GM12878 (cell line): ENCODE results near the gene STK10.

Experiments
- CHD4 ChIP-seq: fragments of 200-600 bp; sonication (generic); IDR thresholded peaks from 2 replicates; pipeline ENCODE4 v1.6.1; 2016; ENCODE audit warnings: mild to moderate bottlenecking
- CTCF ChIP-seq, 3 experiments: IDR thresholded peaks in 2 of 3; conservative IDR thresholded peaks in 1 of 3; 2 replicates each; pipeline ENCODE4 v1.5.1; 2011; ENCODE audit warnings: low read depth in 3 of 3, low read length in 3 of 3, mild to moderate bottlenecking in 3 of 3, control low read depth in 2 of 3, moderate library complexity in 2 of 3, inconsistent platforms in 1 of 3, mixed read lengths in 1 of 3; ENCODE audit not compliant: control insufficient read depth in 2 of 3, insufficient read depth in 1 of 3; ENCODE audit errors: extremely low read depth in 1 of 3
- ETV6 ChIP-seq, 2 experiments: fragments of 450-650 bp in 1 of 2; IDR thresholded peaks in 1 of 2; conservative IDR thresholded peaks in 1 of 2; 2 replicates each; pipeline ENCODE4 v1.6.1; 2014; ENCODE audit warnings: antibody characterized with exemption in 1 of 2, borderline replicate concordance in 1 of 2, low read depth in 1 of 2, mild to moderate bottlenecking in 1 of 2, moderate library complexity in 1 of 2
- EZH2 ChIP-seq: IDR thresholded peaks from 2 replicates; pipeline ENCODE4 v1.6.1; 2012; ENCODE audit warnings: low read depth, mild to moderate bottlenecking, control low read depth, inconsistent platforms, low read length, borderline replicate concordance; ENCODE audit not compliant: control insufficient read depth
- IRF4 ChIP-seq: IDR thresholded peaks from 2 replicates; pipeline ENCODE4 v1.6.1; 2011; ENCODE audit warnings: low read depth, low read length
- MXI1 ChIP-seq: fragments of 150-350 bp; IDR thresholded peaks from 2 replicates; pipeline ENCODE4 v1.6.1; 2011; ENCODE audit warnings: low read depth, mild to moderate bottlenecking, inconsistent platforms, low read length, improper control_type of control experiment
- RAD51 ChIP-seq: fragments of 450-650 bp; IDR thresholded peaks from 2 replicates; pipeline ENCODE4 v1.6.1; 2016; ENCODE audit warnings: moderate library complexity, mild to moderate bottlenecking, inconsistent platforms
- RCOR1 ChIP-seq: conservative IDR thresholded peaks from 2 replicates; pipeline ENCODE4 v1.6.1; 2012; ENCODE audit warnings: low read depth, low read length, improper control_type of control experiment
- SMAD5 ChIP-seq: IDR thresholded peaks from 2 replicates; pipeline ENCODE4 v1.6.1; 2016; ENCODE audit warnings: antibody characterized with exemption, low read depth
- TAF1 ChIP-seq: IDR thresholded peaks from 2 replicates; pipeline ENCODE4 v1.6.1; 2011; ENCODE audit warnings: mild to moderate bottlenecking, low read depth, low read length, borderline replicate concordance
- ZBTB33 ChIP-seq: fragments of 450-650 bp; IDR thresholded peaks from 2 replicates; pipeline ENCODE4 v1.6.1; 2017; ENCODE audit warnings: mild to moderate bottlenecking
- TF ChIP-seq, protein P1 (sequence below): IDR thresholded peaks from 2 replicates; pipeline ENCODE4 v1.6.1; 2012; ENCODE audit warnings: mild to moderate bottlenecking, low read depth, low read length
- TF ChIP-seq, protein P2 (sequence below): IDR thresholded peaks from 2 replicates; pipeline ENCODE4 v1.6.1; 2012; ENCODE audit warnings: low read length, inconsistent platforms
- TF ChIP-seq, protein P3 (sequence below): IDR thresholded peaks from 2 replicates; pipeline ENCODE4 v1.6.1; 2012; ENCODE audit warnings: improper control_type of control experiment, low read depth, low read length; ENCODE audit not compliant: insufficient replicate concordance

DNA sequence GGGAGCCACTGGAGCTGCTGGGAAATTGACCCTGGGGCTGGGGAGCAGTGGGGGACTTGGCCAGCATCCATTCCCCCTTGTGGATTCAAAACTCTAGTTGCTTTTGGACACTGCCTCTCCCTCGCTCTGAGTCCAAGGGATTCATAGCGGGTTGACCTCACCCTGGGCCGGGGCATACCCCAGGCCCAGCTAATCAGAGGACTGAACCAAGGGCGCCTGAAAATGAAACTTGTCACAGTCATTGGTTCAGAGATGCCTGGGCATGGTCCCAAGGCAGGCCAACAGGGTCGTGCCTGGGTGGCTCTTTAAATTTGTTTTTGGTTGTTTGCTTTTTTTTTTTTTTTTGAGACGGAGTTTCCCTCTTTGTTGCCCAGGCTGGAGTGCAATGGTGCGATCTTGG is 22.6 kb downstream of the STK10 start:
- TF ChIP-seq CTCF (IDR thresholded peaks at IDR 0.05 in 2 of 3, conservative IDR thresholded peaks at IDR 0.05 in 1 of 3; ENCODE audit: control insufficient read depth in 2 of 3, extremely low read depth in 1 of 3, insufficient read depth in 1 of 3, low read depth in 3 of 3, low read length in 3 of 3) (no peak), RAD51 (no peak), MXI1 (no peak), TAF1 (no peak), RCOR1 (no peak), ETV6 (conservative IDR thresholded peaks at IDR 0.05 in 1 of 2, IDR thresholded peaks at IDR 0.05 in 1 of 2; ENCODE audit: borderline replicate concordance in 1 of 2, low read depth in 1 of 2) (no peak), SMAD5 (no peak), EZH2 (no peak), ZBTB33 (no peak), IRF4 (no peak), CHD4 (no peak)
- TF ChIP-seq, protein P1, sequence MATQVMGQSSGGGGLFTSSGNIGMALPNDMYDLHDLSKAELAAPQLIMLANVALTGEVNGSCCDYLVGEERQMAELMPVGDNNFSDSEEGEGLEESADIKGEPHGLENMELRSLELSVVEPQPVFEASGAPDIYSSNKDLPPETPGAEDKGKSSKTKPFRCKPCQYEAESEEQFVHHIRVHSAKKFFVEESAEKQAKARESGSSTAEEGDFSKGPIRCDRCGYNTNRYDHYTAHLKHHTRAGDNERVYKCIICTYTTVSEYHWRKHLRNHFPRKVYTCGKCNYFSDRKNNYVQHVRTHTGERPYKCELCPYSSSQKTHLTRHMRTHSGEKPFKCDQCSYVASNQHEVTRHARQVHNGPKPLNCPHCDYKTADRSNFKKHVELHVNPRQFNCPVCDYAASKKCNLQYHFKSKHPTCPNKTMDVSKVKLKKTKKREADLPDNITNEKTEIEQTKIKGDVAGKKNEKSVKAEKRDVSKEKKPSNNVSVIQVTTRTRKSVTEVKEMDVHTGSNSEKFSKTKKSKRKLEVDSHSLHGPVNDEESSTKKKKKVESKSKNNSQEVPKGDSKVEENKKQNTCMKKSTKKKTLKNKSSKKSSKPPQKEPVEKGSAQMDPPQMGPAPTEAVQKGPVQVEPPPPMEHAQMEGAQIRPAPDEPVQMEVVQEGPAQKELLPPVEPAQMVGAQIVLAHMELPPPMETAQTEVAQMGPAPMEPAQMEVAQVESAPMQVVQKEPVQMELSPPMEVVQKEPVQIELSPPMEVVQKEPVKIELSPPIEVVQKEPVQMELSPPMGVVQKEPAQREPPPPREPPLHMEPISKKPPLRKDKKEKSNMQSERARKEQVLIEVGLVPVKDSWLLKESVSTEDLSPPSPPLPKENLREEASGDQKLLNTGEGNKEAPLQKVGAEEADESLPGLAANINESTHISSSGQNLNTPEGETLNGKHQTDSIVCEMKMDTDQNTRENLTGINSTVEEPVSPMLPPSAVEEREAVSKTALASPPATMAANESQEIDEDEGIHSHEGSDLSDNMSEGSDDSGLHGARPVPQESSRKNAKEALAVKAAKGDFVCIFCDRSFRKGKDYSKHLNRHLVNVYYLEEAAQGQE = no peak
- TF ChIP-seq, protein P2, sequence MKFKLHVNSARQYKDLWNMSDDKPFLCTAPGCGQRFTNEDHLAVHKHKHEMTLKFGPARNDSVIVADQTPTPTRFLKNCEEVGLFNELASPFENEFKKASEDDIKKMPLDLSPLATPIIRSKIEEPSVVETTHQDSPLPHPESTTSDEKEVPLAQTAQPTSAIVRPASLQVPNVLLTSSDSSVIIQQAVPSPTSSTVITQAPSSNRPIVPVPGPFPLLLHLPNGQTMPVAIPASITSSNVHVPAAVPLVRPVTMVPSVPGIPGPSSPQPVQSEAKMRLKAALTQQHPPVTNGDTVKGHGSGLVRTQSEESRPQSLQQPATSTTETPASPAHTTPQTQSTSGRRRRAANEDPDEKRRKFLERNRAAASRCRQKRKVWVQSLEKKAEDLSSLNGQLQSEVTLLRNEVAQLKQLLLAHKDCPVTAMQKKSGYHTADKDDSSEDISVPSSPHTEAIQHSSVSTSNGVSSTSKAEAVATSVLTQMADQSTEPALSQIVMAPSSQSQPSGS = no peak
- TF ChIP-seq, protein P3, sequence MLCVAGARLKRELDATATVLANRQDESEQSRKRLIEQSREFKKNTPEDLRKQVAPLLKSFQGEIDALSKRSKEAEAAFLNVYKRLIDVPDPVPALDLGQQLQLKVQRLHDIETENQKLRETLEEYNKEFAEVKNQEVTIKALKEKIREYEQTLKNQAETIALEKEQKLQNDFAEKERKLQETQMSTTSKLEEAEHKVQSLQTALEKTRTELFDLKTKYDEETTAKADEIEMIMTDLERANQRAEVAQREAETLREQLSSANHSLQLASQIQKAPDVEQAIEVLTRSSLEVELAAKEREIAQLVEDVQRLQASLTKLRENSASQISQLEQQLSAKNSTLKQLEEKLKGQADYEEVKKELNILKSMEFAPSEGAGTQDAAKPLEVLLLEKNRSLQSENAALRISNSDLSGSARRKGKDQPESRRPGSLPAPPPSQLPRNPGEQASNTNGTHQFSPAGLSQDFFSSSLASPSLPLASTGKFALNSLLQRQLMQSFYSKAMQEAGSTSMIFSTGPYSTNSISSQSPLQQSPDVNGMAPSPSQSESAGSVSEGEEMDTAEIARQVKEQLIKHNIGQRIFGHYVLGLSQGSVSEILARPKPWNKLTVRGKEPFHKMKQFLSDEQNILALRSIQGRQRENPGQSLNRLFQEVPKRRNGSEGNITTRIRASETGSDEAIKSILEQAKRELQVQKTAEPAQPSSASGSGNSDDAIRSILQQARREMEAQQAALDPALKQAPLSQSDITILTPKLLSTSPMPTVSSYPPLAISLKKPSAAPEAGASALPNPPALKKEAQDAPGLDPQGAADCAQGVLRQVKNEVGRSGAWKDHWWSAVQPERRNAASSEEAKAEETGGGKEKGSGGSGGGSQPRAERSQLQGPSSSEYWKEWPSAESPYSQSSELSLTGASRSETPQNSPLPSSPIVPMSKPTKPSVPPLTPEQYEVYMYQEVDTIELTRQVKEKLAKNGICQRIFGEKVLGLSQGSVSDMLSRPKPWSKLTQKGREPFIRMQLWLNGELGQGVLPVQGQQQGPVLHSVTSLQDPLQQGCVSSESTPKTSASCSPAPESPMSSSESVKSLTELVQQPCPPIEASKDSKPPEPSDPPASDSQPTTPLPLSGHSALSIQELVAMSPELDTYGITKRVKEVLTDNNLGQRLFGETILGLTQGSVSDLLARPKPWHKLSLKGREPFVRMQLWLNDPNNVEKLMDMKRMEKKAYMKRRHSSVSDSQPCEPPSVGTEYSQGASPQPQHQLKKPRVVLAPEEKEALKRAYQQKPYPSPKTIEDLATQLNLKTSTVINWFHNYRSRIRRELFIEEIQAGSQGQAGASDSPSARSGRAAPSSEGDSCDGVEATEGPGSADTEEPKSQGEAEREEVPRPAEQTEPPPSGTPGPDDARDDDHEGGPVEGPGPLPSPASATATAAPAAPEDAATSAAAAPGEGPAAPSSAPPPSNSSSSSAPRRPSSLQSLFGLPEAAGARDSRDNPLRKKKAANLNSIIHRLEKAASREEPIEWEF = no peak
